ENCODE results near the gene KDM5C. TPM values are rescaled to one million over a fixed set of nuclear protein-coding genes. Genes with fewer than 3 reads are reported as not detected.

Gene KDM5C
- total and polyA plus RNA-seq, 9 of the 15 experiments (the other 6 are each of a cell fraction or from before 2014, with no cell fraction given) = 0.62 to 136 (median 52.4) TPM

GRCh38 chrX:53255738-53256191 is 30.8 kb upstream of the KDM5C start (continued):
- TF ChIP-seq HEY1 (CRISPR knock-in tag; IDR thresholded peaks at IDR 0.05; ENCODE audit: borderline replicate concordance) = no peak
- TF ChIP-seq STAT5A (IDR thresholded peaks at IDR 0.05; ENCODE audit: borderline replicate concordance, low read length) = peak; percentile 71; the same call in 1 of the 2 replicates
- no peak for TF ChIP-seq EHMT2 (IDR thresholded peaks at IDR 0.05)
- no peak for TF ChIP-seq ZNF586 (CRISPR knock-in tag; conservative IDR thresholded peaks at IDR 0.05)
- no peak for TF ChIP-seq XRCC3 (IDR thresholded peaks at IDR 0.05)
- TF ChIP-seq RBBP5 (IDR thresholded peaks at IDR 0.05; ENCODE audit: borderline replicate concordance, insufficient read depth, low read length, poor library complexity, severe bottlenecking) = no peak
- TF ChIP-seq, protein P1, sequence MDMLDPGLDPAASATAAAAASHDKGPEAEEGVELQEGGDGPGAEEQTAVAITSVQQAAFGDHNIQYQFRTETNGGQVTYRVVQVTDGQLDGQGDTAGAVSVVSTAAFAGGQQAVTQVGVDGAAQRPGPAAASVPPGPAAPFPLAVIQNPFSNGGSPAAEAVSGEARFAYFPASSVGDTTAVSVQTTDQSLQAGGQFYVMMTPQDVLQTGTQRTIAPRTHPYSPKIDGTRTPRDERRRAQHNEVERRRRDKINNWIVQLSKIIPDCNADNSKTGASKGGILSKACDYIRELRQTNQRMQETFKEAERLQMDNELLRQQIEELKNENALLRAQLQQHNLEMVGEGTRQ (CRISPR knock-in tag; IDR thresholded peaks at IDR 0.05) = no peak
- no peak for TF ChIP-seq E2F5 (CRISPR knock-in tag; IDR thresholded peaks at IDR 0.05)
- TF ChIP-seq ZNF253 (CRISPR knock-in tag; conservative IDR thresholded peaks at IDR 0.05) = no peak
- TF ChIP-seq TARDBP (IDR thresholded peaks at IDR 0.05) = no peak
- TF ChIP-seq HNRNPUL1 (IDR thresholded peaks at IDR 0.05; ENCODE audit: low read length) = no peak
- TF ChIP-seq KHSRP (IDR thresholded peaks at IDR 0.05) = no peak
- TF ChIP-seq, protein P2, sequence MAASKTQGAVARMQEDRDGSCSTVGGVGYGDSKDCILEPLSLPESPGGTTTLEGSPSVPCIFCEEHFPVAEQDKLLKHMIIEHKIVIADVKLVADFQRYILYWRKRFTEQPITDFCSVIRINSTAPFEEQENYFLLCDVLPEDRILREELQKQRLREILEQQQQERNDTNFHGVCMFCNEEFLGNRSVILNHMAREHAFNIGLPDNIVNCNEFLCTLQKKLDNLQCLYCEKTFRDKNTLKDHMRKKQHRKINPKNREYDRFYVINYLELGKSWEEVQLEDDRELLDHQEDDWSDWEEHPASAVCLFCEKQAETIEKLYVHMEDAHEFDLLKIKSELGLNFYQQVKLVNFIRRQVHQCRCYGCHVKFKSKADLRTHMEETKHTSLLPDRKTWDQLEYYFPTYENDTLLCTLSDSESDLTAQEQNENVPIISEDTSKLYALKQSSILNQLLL (CRISPR knock-in tag; IDR thresholded peaks at IDR 0.05; ENCODE audit: borderline replicate concordance) = no peak
- TF ChIP-seq NUFIP1 (IDR thresholded peaks at IDR 0.05; ENCODE audit: partially characterized antibody) = no peak
- no peak for TF ChIP-seq ETS2 (tag; IDR thresholded peaks at IDR 0.05; ENCODE audit: borderline replicate concordance, poor library complexity, severe bottlenecking)
- TF ChIP-seq ZNF764 (CRISPR knock-in tag; IDR thresholded peaks at IDR 0.05; ENCODE audit: low read depth) = peak; percentile 92
- TF ChIP-seq CBFA2T3 (IDR thresholded peaks at IDR 0.05) = peak; percentile 98
- TF ChIP-seq BCL6 (CRISPR knock-in tag; IDR thresholded peaks at IDR 0.05) = no peak
- TF ChIP-seq ZNF518B (CRISPR knock-in tag; IDR thresholded peaks at IDR 0.05) = no peak
- TF ChIP-seq, protein P3, sequence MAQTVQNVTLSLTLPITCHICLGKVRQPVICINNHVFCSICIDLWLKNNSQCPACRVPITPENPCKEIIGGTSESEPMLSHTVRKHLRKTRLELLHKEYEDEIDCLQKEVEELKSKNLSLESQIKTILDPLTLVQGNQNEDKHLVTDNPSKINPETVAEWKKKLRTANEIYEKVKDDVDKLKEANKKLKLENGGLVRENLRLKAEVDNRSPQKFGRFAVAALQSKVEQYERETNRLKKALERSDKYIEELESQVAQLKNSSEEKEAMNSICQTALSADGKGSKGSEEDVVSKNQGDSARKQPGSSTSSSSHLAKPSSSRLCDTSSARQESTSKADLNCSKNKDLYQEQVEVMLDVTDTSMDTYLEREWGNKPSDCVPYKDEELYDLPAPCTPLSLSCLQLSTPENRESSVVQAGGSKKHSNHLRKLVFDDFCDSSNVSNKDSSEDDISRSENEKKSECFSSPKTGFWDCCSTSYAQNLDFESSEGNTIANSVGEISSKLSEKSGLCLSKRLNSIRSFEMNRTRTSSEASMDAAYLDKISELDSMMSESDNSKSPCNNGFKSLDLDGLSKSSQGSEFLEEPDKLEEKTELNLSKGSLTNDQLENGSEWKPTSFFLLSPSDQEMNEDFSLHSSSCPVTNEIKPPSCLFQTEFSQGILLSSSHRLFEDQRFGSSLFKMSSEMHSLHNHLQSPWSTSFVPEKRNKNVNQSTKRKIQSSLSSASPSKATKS (CRISPR knock-in tag; IDR thresholded peaks at IDR 0.05) = no peak
- TF ChIP-seq ZZZ3 (IDR thresholded peaks at IDR 0.05) = no peak
